HG03060 (cell line): Measurements from ENCODE around the gene WDR46.
A peak's percentile ranks its signal among the peaks of the same experiment; 100 is the strongest.

Experiments
- ATAC-seq: cut with Tn5 transposase; IDR thresholded peaks from one replicate; pipeline ENCODE4 v1.9.1; 2021; ENCODE audit warnings: low read depth, moderate number of reproducible peaks; ENCODE audit not compliant: unreplicated experiment

The WDR46 gene

DNA sequence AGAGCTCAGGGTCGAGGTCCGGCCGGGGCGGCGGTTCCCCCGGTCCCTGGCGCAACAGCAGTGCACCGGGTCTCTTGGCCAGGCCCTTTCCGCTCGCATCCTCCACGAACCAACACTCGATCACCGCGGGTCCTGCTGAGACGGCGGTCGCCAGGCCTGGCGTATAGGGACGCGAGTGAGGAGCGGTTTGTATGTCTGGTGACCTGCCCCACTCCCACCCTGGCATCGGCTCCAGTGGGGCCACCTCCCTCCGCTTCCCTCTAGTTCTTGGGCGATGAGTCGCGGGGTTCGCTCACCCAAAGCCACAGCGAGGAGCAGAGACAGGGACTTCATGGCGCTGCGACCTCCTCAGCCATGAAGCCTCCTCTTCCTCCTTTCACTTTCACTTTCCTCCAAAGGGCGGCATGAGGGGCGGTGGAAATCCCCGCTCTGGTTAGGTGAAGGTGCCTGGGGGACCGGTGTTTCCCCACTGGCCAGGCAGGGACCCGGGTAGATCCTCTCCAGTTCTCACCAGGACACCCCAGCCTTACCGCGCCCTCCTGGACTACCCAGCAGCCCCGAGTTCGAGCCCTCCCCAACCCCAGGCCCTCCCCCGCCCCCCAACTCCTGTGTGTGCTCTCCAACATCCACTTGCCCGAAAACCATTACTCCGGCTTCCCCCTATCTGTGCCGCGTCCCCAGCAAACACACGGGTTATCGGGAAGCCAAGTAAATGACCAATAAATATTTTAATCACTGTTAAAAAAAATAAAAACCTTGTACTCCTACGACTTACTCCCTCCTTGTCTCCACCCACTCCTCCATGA is 24.9 kb upstream of the WDR46 start, which contains the start of gene TAPBP:
TSS of gene TAPBP (minus strand) at position 370 of the 806 bp plus-strand sequence. CDS start at position 333, 37 bp downstream.
- ATAC-seq: no peak

GRCh38 chr6:33313105-33313708 is 24.2 kb upstream of the WDR46 start:
- ATAC-seq: no peak

DNA sequence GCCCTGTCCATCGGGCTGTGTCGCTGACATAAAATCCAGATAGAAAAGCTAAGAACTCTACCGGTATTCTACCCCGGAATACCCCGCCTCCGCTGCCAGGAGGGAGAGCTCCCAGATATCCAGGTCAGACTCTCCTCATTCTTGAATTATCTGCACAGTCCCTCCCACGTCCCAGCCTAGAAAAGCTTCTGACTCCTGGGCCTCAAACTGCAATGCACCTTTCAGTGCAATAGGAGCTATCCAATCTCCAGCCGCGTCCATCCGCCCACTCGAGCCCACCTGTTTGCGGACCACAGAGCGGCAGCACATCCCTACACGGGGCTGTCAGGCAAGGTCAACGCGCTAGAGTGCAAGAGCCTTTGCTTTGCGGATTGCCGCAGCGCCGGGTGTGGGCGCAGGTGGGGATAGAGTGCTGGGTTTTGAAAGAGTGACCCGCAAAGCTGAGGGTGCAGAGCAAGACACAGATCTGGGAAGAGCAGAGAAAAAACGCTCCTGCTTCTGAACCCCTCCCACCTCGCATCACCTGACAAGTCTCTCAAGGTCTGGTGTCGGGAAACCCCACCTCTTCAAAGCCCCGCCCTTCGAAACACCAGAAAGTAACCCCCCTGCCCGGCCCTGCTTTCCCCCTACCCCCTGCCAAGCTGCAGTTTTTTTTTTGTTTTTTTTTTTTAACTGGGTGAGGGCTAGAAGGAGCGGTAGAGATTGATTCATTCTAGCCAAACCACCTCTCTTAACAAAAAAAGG is 23.5 kb upstream of the WDR46 start:
- no peak for ATAC-seq

DNA sequence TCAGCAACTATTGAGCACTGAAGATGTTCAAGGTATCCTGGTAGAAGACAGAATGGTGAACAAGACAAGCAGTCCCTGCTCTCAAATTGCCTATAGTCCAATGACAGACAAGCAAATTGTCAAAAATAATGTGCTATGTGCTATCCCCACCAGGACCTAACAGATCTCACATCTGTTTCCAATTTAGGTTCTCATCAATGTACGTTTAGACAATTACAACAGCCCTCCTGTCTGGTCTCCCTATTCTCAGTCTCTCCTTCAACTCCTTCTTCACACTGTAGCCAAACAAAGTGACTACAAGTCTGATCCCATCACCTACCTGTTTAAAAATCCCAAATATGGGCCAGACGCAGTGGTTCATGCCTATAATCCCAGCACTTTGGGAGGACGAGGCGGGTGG is 17.3 kb upstream of the WDR46 start:
- ATAC-seq: no peak

DNA sequence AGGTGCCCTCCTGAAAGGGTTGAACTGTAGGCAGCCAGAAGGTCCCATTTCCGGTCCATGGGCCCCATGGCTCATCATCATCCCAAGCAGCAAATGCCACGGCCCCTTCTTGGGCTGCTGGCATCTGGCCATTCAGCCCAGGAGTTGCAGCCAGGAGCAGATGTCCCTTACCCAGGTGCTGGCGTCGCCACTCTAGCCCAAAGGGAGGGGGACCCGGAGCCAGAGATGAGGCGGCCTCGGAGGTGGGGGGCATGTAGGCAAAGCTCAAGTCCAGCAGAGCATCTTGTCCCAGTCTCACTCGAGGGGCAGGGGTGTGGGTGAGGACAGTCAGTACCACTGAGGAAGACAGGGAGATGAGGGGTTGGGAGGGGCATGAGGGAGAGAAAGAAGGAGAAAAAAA is 16.0 kb upstream of the WDR46 start:
- ATAC-seq: no peak

DNA sequence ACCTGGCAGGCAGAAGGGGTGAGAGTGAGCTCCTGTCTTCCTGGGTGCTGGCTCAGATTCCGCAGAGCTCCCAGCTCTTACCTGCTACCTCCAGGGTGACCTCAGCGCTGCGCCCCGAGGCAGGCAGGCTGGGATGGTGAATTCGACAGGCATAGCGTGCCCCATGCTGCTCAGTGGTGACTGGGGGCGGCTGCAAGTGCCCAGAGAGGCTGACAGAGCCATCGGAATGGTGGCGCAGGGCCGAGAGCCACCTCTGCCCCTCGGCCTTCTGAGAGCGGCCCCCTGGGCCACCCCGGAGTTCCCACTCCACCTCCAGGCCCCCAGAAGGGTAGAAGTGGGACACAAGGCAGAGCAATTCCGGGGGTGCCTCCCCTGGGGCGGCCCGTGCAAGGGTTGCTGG is 15.2 kb upstream of the WDR46 start:
- ATAC-seq: no peak

GRCh38 chr6:33301877-33302276 is 12.8 kb upstream of the WDR46 start:
- no peak for ATAC-seq

DNA sequence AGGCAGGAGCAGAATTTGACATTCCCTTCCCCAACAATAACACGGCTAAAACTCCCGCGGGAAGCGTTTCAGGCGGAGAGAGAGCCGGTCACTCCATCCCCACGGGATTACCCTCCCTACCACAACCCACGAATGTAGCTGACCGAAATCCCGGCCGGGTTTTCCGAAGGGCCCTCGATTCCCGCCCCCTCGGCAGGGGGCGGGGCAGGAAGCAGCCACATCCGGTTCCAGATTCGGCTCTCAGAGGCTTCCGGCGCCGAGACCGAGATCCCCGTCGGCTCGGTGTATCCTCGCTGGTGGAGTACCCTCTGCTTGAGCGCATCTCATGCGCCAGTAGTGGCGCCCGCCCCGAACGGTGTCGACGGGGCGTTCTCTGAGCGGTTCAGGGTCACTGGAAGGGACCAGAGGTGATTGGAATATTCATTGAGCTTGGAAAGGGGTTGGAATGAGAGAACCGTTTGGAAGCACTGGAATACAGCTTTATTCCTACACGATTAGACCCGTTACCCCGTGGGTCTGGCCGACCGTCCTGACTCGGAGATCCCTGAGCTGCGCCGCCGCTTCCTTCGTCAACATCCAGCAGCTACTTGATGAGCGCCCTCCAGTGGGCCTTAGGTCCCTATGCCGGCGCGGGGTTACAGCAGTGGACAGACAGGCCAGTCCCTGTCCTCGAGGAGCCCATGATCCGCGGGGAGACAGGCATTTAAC is 10.4 kb upstream of the WDR46 start:
- peak; percentile 65 for ATAC-seq

DNA sequence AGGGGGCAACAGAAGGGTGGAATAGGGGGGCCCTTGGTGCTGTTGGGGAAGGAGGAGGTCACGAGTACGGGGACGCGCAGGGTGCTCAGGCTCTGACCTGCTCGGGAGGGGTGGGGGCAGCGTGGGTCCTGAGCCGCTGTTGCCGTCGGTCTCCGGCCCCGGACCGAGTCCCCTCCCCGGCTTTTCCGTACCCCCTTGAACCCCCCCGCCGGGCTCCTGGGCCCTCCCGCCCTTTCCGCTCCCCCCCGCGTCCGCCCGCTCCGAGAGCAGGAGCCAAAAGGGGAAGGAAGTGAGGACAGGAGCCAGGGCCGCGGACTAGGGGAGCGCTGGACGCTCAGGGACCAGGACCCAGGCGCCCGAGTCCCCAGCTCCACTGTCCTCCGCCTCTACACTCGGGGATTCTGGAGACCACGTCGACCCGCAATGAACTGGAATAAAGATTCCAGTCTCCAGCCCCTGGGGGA is 9.8 kb upstream of the WDR46 start, which contains the start of gene RGL2:
TSS of gene RGL2 (minus strand) at position 170 of the 464 bp plus-strand sequence. CDS start 332 bp downstream, outside the sequence.
- no peak for ATAC-seq

DNA sequence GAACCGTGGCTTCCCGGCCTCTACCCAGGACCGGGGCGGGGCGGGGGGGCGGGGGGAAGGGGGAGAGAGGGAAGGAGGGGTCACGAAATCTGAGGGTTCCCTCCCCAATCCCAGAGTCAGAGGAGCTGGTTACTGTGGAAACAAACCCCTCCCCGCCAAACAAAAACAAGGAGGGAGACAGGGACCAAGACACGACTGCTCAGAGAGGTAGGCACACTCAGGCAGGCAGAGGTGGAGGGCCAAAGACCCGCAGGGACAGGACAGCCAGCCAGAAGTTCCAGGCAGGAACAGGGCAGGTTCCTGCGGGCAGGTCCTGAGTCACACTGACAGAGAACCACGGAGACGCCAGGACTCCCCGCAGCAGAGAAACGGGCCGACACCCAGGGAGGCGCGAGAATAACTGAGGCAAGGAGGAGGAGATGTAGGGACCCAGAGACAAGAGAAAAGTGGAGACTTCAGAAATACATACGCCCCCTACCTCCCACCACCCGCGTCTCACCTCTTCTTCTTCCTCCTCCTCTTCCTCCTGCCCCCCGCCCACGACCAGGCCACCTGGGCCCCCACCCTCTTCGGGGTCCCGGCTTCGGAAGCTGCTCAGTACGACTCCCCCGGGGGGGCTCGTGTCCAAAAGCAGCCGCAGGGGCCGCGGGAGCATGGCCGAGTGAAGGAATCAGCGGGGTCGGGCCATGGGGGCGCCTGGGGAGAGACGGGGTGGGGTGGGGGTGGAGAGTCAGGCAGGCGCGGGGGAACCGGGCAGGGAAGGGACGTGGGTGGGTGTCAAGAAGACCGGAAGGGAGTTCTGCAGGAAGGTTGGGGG is 9.1 kb upstream of the WDR46 start:
- no peak for ATAC-seq

GRCh38 chr6:33297406-33297955 is 8.4 kb upstream of the WDR46 start:
- ATAC-seq: no peak

DNA sequence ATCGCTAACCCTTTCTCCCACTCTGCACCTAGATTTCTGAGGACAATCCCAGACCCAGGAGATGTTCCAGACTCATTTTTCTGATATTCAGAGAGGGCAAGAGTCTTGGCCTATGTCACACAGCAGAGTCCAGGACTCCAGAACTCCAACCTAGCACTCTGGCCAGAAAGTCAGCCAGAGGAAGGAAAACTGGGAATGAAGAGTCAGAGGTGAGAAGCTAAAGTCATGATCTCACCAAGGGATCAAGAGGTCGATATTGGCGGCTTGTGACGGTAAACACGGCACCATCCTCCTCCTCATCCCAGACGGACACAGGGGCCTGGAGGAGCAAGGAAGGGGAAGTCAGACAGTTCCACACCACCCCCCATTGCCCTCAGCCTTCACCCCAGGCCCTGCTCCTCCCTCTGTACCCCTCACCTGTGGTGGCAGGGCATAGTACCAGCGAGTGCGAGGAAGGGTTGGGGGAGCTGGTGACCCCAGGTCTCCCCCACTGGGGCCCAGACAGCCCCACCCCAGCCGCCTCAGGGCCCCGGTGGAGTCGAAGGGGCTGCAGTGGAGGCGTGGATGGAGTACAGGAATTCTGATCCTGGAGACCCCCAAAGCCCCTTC is 7.9 kb upstream of the WDR46 start:
- no peak for ATAC-seq

DNA sequence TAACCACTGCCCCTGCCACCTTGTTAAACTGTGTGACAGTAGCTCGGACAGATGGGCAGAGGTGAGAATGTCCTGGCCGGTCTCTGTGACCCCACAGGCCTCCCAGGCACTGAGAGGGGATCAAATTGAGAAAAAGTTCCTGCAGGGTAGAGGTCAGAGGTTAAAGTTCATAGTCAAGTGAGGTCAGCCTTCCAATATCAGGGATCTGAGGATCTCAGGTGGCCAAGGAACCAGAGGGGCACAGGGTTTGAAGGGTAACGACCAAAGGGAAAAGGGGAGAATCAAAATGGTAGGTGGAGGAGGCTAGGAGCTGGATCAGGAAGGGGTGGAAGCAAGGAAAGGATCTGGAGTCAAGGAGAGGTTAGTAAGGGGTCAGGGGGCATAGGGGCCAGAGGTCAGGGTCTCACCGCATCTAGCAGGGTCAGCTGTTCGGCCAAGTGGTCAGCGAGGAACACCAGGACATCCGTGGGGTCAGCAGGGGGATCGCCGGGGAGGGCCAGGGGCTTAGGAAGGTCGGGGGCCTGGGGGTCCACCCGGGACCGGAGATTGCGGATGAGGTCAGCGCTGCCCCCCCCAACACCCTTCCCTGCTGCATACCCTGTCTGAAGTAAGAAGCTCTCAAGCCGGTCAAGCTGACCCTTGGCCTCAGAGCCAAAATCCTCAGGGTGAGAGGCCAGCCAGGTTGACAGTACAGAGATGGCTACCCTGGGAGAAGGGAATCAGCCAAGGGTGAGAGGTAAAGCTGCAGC is 6.8 kb upstream of the WDR46 start:
- no peak for ATAC-seq

DNA sequence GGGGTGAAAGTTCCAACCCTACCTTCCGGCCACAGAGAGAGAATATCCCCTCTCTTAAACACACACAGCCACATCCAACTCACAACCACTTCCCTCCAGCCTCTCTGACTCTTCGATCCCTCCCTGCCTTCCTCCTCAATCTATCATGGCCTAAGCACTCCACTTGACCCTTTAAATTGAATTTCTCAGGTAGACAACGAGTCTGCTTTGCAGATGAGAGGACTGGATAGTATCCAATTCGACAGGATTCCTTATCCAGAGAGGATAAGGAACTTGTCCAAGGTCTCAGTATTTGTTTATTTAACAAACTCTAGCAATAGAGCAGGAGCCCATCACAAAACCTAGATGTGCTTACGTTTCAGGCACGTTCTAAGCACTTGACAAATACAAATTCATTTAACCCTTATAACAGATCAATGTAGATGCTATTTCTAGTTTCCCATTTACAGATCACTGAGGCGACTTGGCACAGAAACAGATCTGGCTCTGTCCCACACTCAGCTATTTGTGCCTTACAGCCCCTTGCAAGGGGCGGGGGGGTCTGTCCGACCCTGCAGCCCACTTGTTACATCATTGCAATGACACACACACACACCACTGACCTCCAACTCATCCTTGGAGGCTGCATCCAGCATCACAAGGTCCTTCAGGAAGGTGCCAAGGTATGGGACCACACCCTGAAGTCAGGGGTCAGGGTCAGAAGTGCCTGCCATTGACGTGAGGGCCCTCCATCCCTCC is 5.2 kb upstream of the WDR46 start:
- ATAC-seq: no peak

GRCh38 chr6:33292996-33293682 is 4.1 kb upstream of the WDR46 start:
- no peak for ATAC-seq

DNA sequence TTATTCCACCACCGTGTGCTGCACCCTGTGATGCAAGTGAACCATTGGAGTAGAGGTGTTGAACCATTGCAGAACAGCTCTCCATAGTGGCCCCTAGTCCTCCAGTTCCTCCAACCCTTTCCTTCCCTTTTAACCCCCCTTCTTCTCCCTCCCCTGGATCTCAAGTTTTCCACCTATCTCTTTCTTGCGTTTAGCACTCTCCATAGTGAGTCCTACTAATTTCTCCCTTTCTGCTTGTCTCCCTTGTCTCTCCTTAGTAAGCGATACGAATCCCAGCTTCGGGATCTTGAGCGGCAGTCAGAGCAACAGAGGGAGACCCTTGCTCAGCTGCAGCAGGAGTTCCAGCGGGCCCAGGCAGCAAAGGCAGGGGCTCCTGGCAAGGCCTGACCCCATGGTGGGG is 1.4 kb upstream of the WDR46 start:
- ATAC-seq: no peak

DNA sequence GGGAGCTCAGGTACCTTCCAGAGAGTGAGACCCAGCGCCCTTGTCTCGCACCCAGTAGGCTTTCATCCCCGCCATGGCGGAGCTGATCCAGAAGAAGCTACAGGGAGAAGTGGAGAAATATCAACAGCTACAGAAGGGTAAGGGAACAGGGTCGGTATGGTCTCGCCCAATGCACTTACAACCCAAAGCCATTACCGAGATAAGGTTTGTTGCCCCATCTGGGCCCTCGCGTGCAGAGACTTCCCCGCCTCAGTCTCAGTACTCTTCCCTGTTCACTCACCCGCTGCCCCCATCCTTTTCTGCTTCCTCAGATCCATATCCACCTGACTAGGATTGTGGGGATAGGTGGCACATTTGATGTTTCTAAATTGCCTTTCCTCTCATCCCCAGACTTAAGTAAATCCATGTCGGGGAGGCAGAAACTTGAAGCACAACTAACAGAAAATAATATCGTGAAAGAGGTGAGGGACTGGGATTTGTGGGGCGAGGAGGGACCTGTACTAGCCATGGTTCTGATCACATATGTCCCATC is 811 bp upstream of the WDR46 start:
- ATAC-seq: no peak
